K562 (cell line): ENCODE results near the gene EFS. TPM values are rescaled to one million over a fixed set of nuclear protein-coding genes. Genes with fewer than 3 reads are reported as not detected.

Source experiments
- ATF1 ChIP-seq, 2 experiments: fragments of 450-650 bp in 1 of 2; IDR thresholded peaks; 2 replicates each; pipeline ENCODE4 v1.6.1; 2016; ENCODE audit warnings: missing compliant biosample characterization in 1 of 2, missing genetic modification characterization in 1 of 2
- CC2D1A ChIP-seq: fragments of 450-650 bp; IDR thresholded peaks from 2 replicates; pipeline ENCODE4 v1.6.1; 2017; ENCODE audit warnings: mild to moderate bottlenecking
- CXXC5 ChIP-seq: fragments of 250-450 bp; sonication (Bioruptor Pico); IDR thresholded peaks from 2 replicates; pipeline ENCODE4 v1.8.0; 2022; ENCODE audit warnings: inconsistent platforms, mild to moderate bottlenecking, moderate library complexity
- DPF2 ChIP-seq: fragments of 450-650 bp; IDR thresholded peaks from 2 replicates; pipeline ENCODE4 v1.6.1; 2016
- FOXA3 ChIP-seq, 2 experiments: fragments of 450-650 bp in 1 of 2; sonication (generic) in 1 of 2; formaldehyde crosslinking; IDR thresholded peaks in 1 of 2; conservative IDR thresholded peaks in 1 of 2; 2 replicates each; pipeline versions ENCODE4 v1.4.0 to v1.8.0; 2020 to 2022; ENCODE audit warnings: mild to moderate bottlenecking in 2 of 2, missing genetic modification reagents in 1 of 2
- FUS ChIP-seq: fragments of 200-400 bp; formaldehyde crosslinking; optimal IDR thresholded peaks from 2 replicates; pipeline ENCODE3; 2017; ENCODE audit warnings: low read depth, low read length
- IRF1 ChIP-seq: sonication (generic); formaldehyde crosslinking; IDR thresholded peaks from 2 replicates; pipeline ENCODE4 v1.8.0; 2022; ENCODE audit warnings: missing genetic modification reagents, mild to moderate bottlenecking, borderline replicate concordance
- KAT2B ChIP-seq: IDR thresholded peaks from one replicate; pipeline ENCODE4 v1.6.1; 2012; ENCODE audit warnings: low read depth, mild to moderate bottlenecking, control low read depth, inconsistent platforms, low read length, moderate library complexity
- NRF1 ChIP-seq, 2 experiments: fragments of 450-650 bp; IDR thresholded peaks in 1 of 2; conservative IDR thresholded peaks in 1 of 2; 2 replicates each; pipeline ENCODE4 v1.6.1; 2014; ENCODE audit warnings: mild to moderate bottlenecking in 2 of 2
- POLR2A ChIP-seq: fragments of 450-650 bp; conservative IDR thresholded peaks from 2 replicates; pipeline ENCODE4 v1.6.1; 2016
- POLR2AphosphoS5 ChIP-seq: IDR thresholded peaks from 2 replicates; pipeline ENCODE4 v1.6.1; 2011; ENCODE audit warnings: mild to moderate bottlenecking, low read depth, low read length, moderate library complexity; ENCODE audit not compliant: control insufficient read depth, insufficient read depth
- YY1 ChIP-seq, 3 experiments: IDR thresholded peaks; 2 replicates each; pipeline ENCODE4 v1.6.1; 2011; ENCODE audit warnings: low read length in 2 of 3, mild to moderate bottlenecking in 2 of 3, moderate library complexity in 2 of 3, borderline replicate concordance in 1 of 3, control low read depth in 1 of 3, low read depth in 1 of 3; ENCODE audit not compliant: insufficient read depth in 3 of 3, insufficient replicate concordance in 2 of 3, control insufficient read depth in 1 of 3, insufficient read length in 1 of 3; ENCODE audit errors: extremely low read depth in 1 of 3
- ZSCAN29 ChIP-seq: fragments of 450-650 bp; IDR thresholded peaks from 2 replicates; pipeline ENCODE4 v1.6.1; 2017
- polyA plus RNA-seq, 8 experiments: library from polyadenylated mRNA; depleted of rRNA in 4 of 8; stranded (reverse) in 5 of 8; unstranded in 3 of 8; fragments of >200 nt; fragmentation: Nextera tagmentation in 2 of 8; fragmentation: Illumina TruSeq in 1 of 8; extraction: Ambion mirVana in 2 of 8; extraction: Trizol in 1 of 8; gene quantifications; 2 replicates each; pipeline versions ENCODE4 v1.2.1 to v1.2.3, GENCODE V29; 2011 to 2014; ENCODE audit warnings: inconsistent platforms in 1 of 8, missing spikeins in 1 of 8
- total RNA-seq, 7 experiments: library from RNA; depleted of rRNA in 6 of 7; stranded (reverse); fragments of >200 nt in 6 of 7; fragmentation: Illumina TruSeq in 2 of 7; extraction: Trizol in 2 of 7; gene quantifications; 2 replicates each; pipeline versions ENCODE4 v1.2.1 to v1.2.3, GENCODE V29; 2011 to 2021; ENCODE audit warnings: low replicate concordance in 1 of 7
- TF ChIP-seq, protein P1 (sequence below): sonication (generic); formaldehyde crosslinking; IDR thresholded peaks from 2 replicates; pipeline ENCODE4 v1.8.0; 2023; ENCODE audit warnings: mild to moderate bottlenecking, missing genetic modification reagents
- TF ChIP-seq, protein P2 (sequence below): fragments of 250-450 bp; sonication (Bioruptor Pico); IDR thresholded peaks from 2 replicates; pipeline ENCODE4 v1.5.0; 2021
- TF ChIP-seq, protein P3 (sequence below): sonication (generic); formaldehyde crosslinking; IDR thresholded peaks from 2 replicates; pipeline ENCODE4 v1.8.0; 2022; ENCODE audit warnings: missing genetic modification reagents, mild to moderate bottlenecking, borderline replicate concordance
- TF ChIP-seq, protein P4 (sequence below): fragments of 250-450 bp; sonication (Bioruptor Pico); IDR thresholded peaks from 2 replicates; pipeline ENCODE4 v1.5.0; 2020; ENCODE audit warnings: mild to moderate bottlenecking, borderline replicate concordance

EFS gene
- total and polyA plus RNA-seq, 9 of the 15 experiments (the other 6 are each of a cell fraction or from before 2014, with no cell fraction given) = 0.01 to 0.03 TPM; not detected in 7

GRCh38 chr14:23320584-23321571 is 44.1 kb downstream of the EFS start, which contains the start of gene PABPN1 (continued):
- TF ChIP-seq FUS (no peak), POLR2A (peak; percentile 88), YY1 (IDR thresholded peaks at IDR 0.05; ENCODE audit: borderline replicate concordance in 1 of 3, control insufficient read depth in 1 of 3, extremely low read depth in 1 of 3, insufficient read depth in 3 of 3, insufficient read length in 1 of 3, insufficient replicate concordance in 2 of 3, low read depth in 1 of 3, low read length in 2 of 3) (peak; percentile 88 to 98 (median 97)), CC2D1A (peak; percentile 84), IRF1 (CRISPR knock-in tag) (no peak), KAT2B (no peak), ZSCAN29 (no peak), POLR2AphosphoS5 (no peak; the same call in 1 of the 2 replicates), CXXC5 (CRISPR knock-in tag) (peak; percentile 88), DPF2 (peak; percentile 50; the same call in 1 of the 2 replicates), FOXA3 (CRISPR knock-in tag; conservative IDR thresholded peaks at IDR 0.05 in 1 of 2, IDR thresholded peaks at IDR 0.05 in 1 of 2) (peak in 1 of 2 experiments; percentile 50; a peak in 1 of 4 replicates), NRF1 (conservative IDR thresholded peaks at IDR 0.05 in 1 of 2, IDR thresholded peaks at IDR 0.05 in 1 of 2) (peak; percentile 71 to 76), ATF1 (CRISPR knock-in tag; IDR thresholded peaks at IDR 0.05) (peak; percentile 25; the same call in 1 of the 2 replicates), ATF1 (tag; IDR thresholded peaks at IDR 0.05) (peak; percentile 98)
- TF ChIP-seq, protein P1, sequence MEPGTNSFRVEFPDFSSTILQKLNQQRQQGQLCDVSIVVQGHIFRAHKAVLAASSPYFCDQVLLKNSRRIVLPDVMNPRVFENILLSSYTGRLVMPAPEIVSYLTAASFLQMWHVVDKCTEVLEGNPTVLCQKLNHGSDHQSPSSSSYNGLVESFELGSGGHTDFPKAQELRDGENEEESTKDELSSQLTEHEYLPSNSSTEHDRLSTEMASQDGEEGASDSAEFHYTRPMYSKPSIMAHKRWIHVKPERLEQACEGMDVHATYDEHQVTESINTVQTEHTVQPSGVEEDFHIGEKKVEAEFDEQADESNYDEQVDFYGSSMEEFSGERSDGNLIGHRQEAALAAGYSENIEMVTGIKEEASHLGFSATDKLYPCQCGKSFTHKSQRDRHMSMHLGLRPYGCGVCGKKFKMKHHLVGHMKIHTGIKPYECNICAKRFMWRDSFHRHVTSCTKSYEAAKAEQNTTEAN (CRISPR knock-in tag) = peak; percentile 69; the same call in 1 of the 2 replicates
- TF ChIP-seq, protein P2, sequence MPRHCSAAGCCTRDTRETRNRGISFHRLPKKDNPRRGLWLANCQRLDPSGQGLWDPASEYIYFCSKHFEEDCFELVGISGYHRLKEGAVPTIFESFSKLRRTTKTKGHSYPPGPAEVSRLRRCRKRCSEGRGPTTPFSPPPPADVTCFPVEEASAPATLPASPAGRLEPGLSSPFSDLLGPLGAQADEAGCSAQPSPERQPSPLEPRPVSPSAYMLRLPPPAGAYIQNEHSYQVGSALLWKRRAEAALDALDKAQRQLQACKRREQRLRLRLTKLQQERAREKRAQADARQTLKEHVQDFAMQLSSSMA = peak; percentile 15; the same call in 1 of the 2 replicates
- TF ChIP-seq, protein P3, sequence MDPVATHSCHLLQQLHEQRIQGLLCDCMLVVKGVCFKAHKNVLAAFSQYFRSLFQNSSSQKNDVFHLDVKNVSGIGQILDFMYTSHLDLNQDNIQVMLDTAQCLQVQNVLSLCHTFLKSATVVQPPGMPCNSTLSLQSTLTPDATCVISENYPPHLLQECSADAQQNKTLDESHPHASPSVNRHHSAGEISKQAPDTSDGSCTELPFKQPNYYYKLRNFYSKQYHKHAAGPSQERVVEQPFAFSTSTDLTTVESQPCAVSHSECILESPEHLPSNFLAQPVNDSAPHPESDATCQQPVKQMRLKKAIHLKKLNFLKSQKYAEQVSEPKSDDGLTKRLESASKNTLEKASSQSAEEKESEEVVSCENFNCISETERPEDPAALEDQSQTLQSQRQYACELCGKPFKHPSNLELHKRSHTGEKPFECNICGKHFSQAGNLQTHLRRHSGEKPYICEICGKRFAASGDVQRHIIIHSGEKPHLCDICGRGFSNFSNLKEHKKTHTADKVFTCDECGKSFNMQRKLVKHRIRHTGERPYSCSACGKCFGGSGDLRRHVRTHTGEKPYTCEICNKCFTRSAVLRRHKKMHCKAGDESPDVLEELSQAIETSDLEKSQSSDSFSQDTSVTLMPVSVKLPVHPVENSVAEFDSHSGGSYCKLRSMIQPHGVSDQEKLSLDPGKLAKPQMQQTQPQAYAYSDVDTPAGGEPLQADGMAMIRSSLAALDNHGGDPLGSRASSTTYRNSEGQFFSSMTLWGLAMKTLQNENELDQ = 0 out of 2 replicates have a peak, but pooled peaks have one; percentile 44
- TF ChIP-seq, protein P4, sequence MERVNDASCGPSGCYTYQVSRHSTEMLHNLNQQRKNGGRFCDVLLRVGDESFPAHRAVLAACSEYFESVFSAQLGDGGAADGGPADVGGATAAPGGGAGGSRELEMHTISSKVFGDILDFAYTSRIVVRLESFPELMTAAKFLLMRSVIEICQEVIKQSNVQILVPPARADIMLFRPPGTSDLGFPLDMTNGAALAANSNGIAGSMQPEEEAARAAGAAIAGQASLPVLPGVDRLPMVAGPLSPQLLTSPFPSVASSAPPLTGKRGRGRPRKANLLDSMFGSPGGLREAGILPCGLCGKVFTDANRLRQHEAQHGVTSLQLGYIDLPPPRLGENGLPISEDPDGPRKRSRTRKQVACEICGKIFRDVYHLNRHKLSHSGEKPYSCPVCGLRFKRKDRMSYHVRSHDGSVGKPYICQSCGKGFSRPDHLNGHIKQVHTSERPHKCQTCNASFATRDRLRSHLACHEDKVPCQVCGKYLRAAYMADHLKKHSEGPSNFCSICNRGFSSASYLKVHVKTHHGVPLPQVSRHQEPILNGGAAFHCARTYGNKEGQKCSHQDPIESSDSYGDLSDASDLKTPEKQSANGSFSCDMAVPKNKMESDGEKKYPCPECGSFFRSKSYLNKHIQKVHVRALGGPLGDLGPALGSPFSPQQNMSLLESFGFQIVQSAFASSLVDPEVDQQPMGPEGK = 0 out of 2 replicates have a peak, but pooled peaks have one; percentile 17
